H7 (cell line): ENCODE results near the gene GREB1. TPM values are rescaled to one million over a fixed set of nuclear protein-coding genes. Genes with fewer than 3 reads are reported as not detected.

Experiments used
- DNase-seq: peaks from one replicate; pipeline ENCODE4 v3.0.0; 2012
- H3K27me3 ChIP-seq: 2 replicates; pipeline ENCODE4 v1.6.0; 2011; ENCODE audit warnings: mild to moderate bottlenecking, low read length; ENCODE audit not compliant: control insufficient read depth, insufficient read depth
- H3K36me3 ChIP-seq: replicated peaks from 2 replicates; pipeline ENCODE4 v1.5.1; 2011; ENCODE audit warnings: low read length; ENCODE audit not compliant: control insufficient read depth, insufficient read depth
- H3K4me3 ChIP-seq: 2 replicates; pipeline ENCODE4 v1.5.1; 2011; ENCODE audit warnings: low read depth, mild to moderate bottlenecking, control low read depth, low read length, moderate library complexity; ENCODE audit not compliant: insufficient read depth
- total RNA-seq: library from RNA; depleted of rRNA; stranded (reverse); fragments of >200 nt; shearing (Covaris generic); gene quantifications from 2 replicates; pipeline ENCODE4 v1.2.3, GENCODE V29; 2014

GREB1 gene
- total RNA-seq, 1 experiment from 2014 or later, result 17.3 TPM

DNA sequence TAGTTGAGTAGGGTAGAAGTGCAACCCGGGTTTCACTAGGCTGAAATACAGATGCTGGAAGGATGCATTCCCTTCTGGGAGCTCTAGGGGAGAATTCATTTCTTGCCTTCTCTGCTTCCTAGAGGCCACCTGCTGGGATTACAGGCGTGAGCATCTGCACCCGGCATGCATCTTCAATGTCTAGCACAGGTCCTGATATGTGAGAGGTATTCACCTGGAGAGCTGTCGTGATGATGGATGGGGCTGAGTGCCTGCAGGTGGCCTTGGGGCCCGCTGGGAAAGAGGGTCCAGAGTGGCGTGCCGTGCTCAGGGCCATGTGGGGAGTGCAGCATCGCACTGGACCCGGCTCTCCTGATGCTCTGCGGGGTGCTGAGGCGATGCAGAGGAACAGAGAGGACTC, 142.8 kb downstream of the GREB1 start:
- DNase-seq, result no peak
- Histone ChIP-seq H3K4me3 (no peak overlapping the region), H3K27me3 (no peaks in the 10 kb centered on the region; the same call in 1 of the 2 replicates)

DNA sequence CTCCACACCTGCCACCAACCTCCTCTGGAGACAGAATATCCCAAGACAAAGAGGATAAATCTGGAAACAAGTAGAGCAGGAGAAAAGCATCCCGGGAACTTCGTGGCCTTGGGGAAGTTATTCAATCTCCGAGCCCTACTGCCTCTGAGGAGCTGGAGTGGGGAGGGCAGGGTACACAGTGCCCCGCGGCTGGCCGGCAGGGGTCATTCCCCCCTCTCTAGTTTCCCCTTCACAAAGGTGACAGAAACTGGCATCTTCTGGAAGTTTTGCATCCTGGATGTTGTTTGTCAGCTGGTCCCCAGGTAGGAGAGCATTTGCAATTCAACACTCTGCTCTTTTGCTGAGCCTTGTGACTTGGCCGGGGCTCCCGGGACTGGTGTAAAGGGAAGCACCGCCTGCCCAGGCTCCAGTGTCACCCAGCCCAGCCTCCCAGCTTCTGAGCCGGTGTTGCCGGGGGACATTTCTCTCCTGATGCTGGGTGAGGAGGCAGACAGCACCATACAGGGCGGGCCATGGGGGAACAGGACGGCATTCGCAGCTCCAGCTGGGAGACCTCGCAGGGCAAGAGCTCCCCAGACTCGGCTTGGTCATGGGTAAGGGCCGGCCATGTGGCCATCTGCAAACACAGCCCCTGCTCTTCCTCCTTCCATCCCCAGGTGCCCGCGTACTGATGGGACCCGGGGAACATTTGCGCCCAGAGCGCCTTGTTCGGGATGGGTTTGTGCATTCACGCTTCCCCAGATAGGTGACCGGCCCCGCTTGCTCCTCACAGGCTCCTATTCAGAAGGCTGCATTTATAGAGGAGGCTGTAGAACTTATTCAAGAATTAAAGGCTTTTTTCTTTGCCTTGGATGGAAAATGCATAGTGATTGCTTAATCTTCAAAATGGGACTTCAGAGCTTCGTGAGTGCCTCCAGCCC, 143.6 kb downstream of the GREB1 start:
- Histone ChIP-seq H3K36me3 (no peaks in the 10 kb centered on the region), H3K27me3 (no peaks in the 10 kb centered on the region; the same call in 1 of the 2 replicates), H3K4me3 (no peak overlapping the region)
- peak; percentile 86 for DNase-seq

More for the DNA sequence above, 142.8 kb downstream of the GREB1 start:
- H3K36me3 ChIP-seq, result no peaks in the 10 kb centered on the region

DNA sequence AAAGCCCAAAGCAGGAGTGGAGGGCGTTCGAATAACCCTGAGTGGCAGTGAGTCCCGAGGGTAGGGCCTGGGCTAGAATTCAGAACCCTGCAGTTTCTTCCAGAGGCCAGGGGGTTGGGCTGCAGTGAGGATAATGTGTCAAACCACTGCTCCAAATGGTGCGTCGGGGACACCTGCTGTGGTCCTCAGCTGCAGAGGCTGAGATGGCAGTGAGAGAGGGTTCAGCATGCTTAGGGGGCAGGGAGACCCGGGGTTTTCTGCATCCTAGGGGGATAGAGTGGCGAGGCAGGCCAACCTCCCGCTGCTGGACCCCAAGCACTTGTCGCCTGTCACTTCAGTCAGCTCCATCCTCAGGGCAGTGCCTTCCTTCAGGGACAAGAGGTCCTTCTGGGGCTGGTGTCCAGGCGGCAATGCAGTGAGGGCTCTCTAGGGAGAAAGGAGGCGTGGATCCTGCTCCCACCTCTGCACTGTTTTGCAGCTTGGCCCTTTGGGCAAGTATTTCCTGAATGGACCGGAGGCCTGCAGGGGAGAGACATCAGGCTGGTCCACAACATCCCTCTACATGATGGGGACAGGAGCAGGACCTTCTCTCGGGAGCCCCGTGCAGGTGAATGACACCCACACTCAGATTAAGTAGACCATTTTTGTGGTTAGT, 144.6 kb downstream of the GREB1 start:
- Histone ChIP-seq H3K4me3 (no peak overlapping the region), H3K36me3 (no peaks in the 10 kb centered on the region), H3K27me3 (no peaks in the 10 kb centered on the region; the same call in 1 of the 2 replicates)
- DNase-seq, result no peak

DNA sequence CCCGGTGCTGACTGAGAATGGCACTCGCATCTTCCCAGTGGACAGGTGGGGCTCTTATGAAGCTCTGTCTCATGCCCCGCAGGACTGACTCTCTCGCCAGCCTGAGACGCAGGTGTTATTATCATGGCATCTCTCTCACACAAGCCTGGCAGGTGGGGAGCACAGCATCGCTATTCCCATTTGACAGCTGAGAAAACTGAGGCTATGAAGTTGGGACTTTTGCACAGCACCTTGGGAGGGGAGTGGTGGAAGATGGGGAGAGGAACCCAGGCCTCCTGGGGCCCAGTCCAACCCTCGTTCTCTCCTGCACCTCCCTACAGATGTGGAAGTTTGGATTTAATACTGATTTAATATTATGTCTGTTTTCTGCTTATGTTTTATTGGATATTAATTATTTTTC, 145.2 kb downstream of the GREB1 start:
- no peak for DNase-seq
- Histone ChIP-seq H3K4me3 (no peak overlapping the region), H3K36me3 (no peaks in the 10 kb centered on the region), H3K27me3 (no peaks in the 10 kb centered on the region; the same call in 1 of the 2 replicates)

DNA sequence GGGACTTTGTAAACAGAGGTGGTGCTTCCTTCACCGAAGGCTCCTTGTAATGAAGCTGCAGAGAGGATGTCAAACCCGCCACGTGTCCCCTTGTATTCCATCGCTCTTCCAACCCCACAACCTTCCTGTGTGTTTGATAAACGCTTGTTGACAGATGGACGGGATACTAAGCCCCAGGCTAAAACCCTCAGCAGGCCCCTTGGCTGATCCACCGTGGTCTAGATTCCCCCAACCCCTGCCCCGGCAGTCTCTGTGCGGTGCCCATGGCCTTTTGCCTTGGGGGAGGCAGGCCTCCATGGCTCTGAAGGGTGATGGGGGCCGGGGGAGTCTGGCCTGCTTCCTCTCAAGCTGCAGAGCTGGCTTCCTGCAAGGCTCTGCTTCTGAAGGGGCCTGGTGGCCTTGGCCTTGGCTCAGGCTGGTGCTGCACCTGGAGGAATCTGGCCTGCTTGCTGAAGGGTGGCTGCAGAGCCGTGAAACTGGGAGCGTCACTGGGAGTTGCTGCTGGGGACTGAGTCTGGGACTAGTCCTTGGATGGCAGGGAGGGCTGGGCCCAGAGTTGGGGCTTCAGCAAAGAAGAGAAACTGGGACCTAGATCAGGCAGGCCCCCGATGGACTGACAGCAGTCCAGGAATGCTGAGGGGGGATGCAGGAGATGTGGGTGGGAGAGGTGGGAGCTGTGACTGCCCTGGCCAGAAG, 145.8 kb downstream of the GREB1 start:
- DNase-seq, result no peak
- no peak overlapping the region for H3K4me3 ChIP-seq
- no peaks in the 10 kb centered on the region for H3K36me3 ChIP-seq
- H3K27me3 ChIP-seq, result no peaks in the 10 kb centered on the region; the same call in 1 of the 2 replicates

DNA sequence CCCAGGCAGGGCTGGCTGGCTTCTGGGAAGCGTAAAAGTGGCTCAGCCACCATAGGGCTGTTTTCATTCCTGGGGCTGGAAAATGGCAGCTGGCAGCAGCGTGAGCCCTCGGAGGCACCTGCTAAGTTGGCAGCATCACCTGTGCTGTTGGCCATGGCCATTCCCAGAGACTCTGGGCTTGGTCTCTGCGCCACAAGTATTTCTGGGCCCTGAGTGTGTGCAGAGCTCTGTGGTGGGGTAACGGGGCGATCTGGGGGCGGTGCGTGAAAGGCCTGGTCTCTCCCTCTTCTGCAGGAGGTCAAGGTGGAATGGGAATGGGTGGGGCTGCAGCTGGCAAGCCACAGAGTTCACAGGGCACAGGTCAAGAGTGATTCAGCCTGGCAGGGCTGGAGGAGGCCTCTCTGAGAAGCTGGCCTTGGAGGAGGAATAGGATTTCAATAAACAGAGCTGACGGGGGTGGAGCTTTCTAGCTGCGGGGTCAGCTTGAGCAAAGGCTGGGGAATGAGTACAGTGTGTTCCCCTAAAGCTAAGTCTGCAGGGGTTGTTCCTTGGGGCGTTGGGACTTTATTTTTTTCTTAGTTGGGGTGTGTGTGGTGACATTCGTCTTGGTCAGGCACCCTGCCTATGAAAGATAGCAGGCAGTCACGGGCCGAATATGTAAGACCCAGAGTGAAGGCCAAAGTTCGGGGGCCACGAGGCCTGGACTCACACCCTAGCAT, 146.5 kb downstream of the GREB1 start:
- H3K4me3 ChIP-seq, result no peak overlapping the region
- no peaks in the 10 kb centered on the region; the same call in 1 of the 2 replicates for H3K27me3 ChIP-seq
- no peaks in the 10 kb centered on the region for H3K36me3 ChIP-seq
- no peak for DNase-seq

DNA sequence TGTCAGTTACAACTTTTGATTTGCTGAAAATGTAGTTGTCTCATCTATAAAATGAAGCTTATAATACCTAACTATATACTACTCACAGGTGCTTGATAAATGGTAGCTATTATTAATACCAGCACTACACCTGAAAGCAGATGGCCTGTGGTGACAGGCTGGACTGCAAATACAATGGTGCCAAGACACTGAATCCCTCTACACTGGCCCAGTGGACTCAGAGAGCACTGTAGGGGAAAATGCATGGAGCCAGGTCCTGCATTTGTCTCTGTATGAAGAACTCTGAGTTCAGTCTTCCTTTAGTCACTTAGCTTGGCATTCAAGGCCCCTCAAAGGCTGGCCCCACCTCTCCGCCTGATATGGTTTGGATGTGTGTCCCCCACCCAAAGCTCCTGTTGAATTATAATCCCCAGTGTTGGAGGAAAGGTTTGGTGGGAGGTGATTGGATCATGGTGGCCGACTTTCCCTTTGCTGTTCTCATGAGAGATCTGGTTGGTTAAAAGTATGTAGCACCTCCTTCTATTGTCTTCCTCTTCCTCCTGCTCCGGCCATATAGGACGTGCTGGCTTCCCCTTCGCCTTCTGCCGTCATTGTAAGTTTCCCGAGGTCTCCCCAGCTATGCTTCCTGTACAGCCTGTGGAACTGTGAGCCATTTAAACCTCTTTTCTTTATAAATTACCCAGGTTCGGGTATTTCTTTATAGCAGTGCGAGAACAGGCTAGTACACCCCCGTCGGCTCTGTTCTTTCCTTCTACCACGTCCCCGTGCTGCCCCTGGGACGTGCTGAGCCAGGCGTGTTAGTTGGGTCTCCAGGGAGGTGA, 147.3 kb downstream of the GREB1 start:
- H3K27me3 ChIP-seq, result no peaks in the 10 kb centered on the region; the same call in 1 of the 2 replicates
- DNase-seq, result no peak
- H3K4me3 ChIP-seq, result no peak overlapping the region
- no peaks in the 10 kb centered on the region for H3K36me3 ChIP-seq

DNA sequence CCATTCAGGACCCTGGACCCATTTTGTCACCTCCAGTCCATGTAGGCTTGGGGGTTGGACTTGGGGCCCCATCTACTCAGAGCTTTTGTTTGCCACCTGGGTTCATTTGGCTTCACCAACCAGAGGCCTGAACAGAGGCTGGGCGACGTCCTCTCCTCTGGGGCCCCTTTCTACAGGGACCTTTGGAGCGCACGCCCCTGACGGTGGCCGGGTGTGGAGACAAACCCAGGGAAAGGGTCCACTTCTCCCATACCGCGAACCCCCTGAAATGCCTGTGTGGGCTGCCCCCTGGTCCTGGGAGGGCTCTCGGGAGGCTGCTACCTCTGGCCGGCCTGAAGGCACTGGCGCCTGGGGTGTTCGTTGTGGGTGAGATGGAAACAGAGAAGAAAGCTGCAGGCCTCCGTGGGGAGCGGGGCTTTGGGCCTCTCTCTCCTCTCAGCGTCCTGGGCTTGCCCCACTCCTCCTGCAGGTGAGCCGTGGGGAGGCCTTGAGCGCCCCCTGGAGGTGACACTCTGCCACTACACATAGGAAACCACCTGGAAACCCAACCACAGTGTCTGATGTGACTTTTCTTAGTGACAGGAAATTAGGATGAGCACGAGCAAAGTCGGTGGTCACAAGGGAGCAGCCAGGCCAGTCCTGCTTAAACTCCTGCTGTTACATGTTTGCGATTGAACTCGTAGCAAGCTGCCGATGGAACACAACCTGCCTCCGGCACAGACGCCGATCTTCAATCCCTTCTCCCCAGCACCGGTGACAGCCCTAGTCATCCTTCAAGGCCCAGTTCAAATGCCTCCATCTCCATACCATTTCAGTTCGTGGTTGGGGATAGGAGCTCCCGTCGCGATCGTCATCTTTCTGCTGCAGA, 148.1 kb downstream of the GREB1 start:
- H3K36me3 ChIP-seq, result no peaks in the 10 kb centered on the region
- DNase-seq, result peak; percentile 95
- no peaks in the 10 kb centered on the region; the same call in 1 of the 2 replicates for H3K27me3 ChIP-seq
- H3K4me3 ChIP-seq, result no peak overlapping the region

DNA sequence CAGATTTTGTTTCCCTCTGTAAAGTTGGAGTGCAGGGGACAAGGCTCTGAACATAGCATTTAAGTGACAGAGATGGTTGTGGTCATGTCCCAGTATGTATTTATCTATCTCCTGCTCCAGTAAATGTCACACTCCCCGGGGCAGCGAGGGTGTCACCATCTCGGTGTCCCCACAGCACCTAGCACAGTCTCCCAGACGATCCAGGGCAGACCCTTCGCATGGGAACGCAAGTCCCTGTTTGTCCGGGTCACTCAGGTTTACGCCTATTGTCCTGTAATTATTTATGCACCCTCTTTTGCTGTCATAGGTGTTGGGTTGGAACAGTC, 148.7 kb downstream of the GREB1 start:
- Histone ChIP-seq H3K36me3 (no peaks in the 10 kb centered on the region), H3K27me3 (no peaks in the 10 kb centered on the region; the same call in 1 of the 2 replicates), H3K4me3 (no peak overlapping the region)
- no peak for DNase-seq

DNA sequence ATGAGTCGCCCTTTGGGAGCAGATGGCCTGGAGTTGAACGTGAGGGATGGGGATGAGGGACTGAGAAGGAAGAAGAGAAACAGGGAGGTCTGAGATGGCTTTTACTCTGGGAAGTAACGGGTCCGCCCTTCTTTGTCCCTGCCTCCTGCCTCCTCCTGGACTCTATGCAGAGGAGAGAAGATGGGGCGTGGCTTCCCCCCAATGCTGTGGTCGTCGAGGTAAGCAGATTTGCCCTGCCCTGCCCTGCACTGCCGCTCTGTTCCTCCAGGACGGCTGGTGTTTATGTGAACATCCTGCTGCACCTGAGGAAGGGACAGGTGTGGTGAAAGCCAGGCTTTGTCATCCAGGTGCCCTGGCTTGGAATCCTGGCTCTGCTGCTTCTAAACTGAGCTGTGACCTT, 149.6 kb downstream of the GREB1 start:
- DNase-seq, result peak; percentile 71
- Histone ChIP-seq H3K4me3 (no peak overlapping the region), H3K27me3 (no peaks in the 10 kb centered on the region; the same call in 1 of the 2 replicates), H3K36me3 (no peaks in the 10 kb centered on the region)

DNA sequence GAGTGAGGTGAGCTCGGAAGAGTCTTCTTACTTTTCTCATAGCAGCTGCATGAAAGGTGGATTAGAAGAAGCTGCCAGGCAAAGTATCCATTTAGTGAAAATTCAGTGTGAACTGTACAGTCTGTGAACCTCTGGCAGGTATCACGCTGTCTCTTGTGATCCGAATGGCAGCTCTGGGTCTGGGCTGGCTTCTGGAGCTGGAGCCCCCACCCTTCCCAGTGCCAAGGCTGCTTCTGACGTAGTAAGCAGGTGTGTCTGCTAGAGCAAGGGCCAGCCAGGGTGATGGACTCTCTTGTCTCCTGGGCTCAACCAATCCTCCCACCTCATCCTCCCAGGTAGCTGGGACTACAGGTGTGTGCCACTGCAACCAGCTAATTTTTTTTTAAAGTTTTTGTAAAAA, 150.1 kb downstream of the GREB1 start:
- no peak for DNase-seq
- Histone ChIP-seq H3K27me3 (no peaks in the 10 kb centered on the region; the same call in 1 of the 2 replicates), H3K4me3 (no peak overlapping the region), H3K36me3 (no peaks in the 10 kb centered on the region)

DNA sequence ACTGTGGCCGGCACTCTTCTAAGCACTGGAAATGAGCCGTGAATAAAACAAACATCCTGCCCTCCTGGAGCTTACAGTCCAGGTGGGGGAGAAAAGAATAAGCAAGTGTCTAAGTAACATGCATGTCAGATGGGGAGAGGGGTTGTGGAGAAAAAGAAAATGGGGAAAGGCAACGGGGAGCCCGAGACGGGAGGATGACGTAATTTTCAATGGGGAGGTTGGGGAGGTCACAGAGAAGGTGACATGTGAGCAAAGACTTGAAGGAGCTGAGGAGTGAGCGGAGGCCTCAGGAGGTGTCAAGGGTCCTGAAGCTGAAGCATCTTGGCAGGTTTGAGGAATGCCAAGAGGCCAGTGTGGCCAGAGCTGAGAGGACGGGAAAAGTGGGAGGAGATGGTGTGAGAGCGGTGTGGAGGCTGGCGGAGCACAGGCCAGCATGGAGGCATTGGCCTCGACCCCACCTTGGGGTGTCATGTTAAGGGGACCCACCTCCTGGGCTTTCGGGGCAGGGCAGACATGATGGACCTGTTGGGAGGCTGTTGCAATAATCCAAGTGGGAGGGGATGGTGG, 151.1 kb downstream of the GREB1 start:
- Histone ChIP-seq H3K27me3 (no peaks in the 10 kb centered on the region; the same call in 1 of the 2 replicates), H3K4me3 (no peak overlapping the region), H3K36me3 (no peaks in the 10 kb centered on the region)
- DNase-seq, result no peak
